GM21786 (cell line): Measurements from ENCODE around the gene CTCFL.

Experiments used
- ATAC-seq: cut with Tn5 transposase; IDR thresholded peaks from one replicate; pipeline ENCODE4 v1.9.1; 2021; ENCODE audit not compliant: unreplicated experiment

CTCFL gene

DNA sequence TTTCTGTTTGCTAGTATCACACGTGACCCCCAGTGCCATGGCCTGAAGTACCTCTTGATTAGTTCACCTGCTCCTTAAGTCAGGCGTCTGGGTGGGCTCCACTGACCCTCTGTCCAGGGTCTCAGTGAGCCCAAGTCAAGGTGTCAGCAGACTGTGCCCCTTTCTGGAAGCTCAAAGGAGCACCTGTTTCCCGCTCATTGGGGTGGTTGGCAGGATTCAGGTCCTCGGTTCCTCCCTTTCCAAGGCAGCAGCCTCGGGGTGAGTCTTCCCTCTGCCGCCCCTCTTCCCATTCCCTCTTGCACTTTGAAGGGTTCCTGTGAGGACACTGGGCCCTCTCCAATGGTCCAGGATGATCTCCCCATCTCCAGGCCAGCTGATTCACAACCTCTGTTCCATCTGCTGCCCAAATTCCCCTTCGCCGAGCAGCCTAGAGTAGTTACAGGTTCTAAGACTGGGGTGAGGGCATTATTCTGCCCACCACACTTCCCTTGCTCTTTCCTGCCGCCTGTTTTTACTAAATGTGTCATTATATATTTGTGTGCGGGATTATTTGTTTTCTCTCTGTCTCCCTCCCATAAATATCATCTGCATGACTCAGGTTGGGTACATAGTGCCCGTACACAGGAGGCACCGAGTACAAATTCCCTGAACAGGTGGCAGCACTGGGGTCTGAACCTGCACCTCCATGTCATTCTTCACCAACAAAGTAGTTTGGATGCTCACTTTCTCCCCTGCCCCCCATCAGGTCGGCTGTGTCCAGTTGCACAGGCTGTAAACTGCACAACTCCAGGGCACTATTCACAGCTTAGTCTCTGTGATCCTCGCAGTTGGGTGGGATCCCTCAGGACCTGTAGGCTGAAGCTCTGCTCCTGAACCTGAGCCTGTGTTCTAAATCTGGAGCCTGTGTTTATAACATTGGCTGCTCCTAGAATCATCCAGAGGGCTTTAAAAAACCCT is 75.3 kb downstream of the CTCFL start:
- ATAC-seq = no peak

DNA sequence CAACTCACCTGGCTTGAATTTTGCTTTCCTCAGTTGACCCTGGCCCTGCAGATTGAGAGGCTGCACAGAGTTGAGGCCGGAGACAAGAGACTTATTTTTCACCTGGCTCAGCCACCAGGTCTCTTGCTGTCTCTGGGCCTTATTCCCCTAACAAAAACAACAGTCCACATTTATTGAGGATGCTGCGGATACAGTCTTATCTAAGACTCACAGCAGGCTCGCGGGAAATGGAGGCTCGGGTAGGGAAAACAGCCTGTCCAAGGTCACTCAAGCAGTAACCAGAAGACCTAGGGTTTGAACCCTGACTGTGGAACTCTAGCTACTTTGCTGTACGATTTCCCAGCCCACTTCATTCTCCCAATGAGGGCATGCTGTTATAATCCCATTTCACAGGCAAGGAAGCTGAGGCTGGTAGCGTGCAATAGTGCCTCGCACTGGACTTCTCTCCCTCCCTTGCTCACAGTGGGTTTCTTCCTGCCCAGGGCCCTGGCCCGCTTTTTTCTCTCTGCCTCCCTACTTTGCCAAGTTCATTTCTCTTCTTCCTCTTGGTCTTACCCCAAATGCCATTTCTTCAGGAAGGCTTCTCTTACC is 76.1 kb downstream of the CTCFL start:
- no peak for ATAC-seq
